CD4-positive, CD25-positive, alpha-beta regulatory T cell (primary cell): Measurements from ENCODE around the gene SMIM3. TPM values are rescaled to one million over a fixed set of nuclear protein-coding genes. Genes with fewer than 3 reads are reported as not detected.
A peak's percentile ranks its signal among the peaks of the same experiment; 100 is the strongest.
"Not testable (repeated sequence)": the region's sequence is repeated elsewhere in the genome, so short reads cannot be mapped to it uniquely, and the experiment has no call there.

ENCODE experiments used
- ATAC-seq, 2 donors: fragments of 150-1000 bp; cut with Tn5 transposase; one replicate each; pipeline ENCODE4 v1.10.0; 2021; ENCODE audit warnings: low read depth in 2 of 2, moderate number of reproducible peaks in 2 of 2, moderate library complexity in 1 of 2
- DNase-seq, 3 donors: peaks; one replicate each; pipeline versions ENCODE4 v3.0.0 to v3.0.0-alpha.2; 2012 to 2022; ENCODE audit warnings: mixed read lengths in 1 of 3
- H3K27ac ChIP-seq: one replicate; pipeline ENCODE4 v1.7.0; 2013; ENCODE audit warnings: mild to moderate bottlenecking, low read length; ENCODE audit not compliant: insufficient read depth, poor library complexity, severe bottlenecking
- H3K27me3 ChIP-seq: one replicate; pipeline ENCODE4 v1.7.0; 2013; ENCODE audit warnings: low read length; ENCODE audit not compliant: control insufficient read depth, insufficient read depth
- H3K36me3 ChIP-seq: one replicate; pipeline ENCODE4 v1.7.0; 2013; ENCODE audit warnings: mild to moderate bottlenecking, low read length, moderate library complexity; ENCODE audit not compliant: control insufficient read depth, insufficient read depth
- H3K4me1 ChIP-seq: 2 replicates; pipeline ENCODE4 v1.7.0; 2013; ENCODE audit warnings: mild to moderate bottlenecking, low read length; ENCODE audit not compliant: insufficient read depth, control insufficient read depth, poor library complexity, severe bottlenecking
- H3K4me3 ChIP-seq: one replicate; pipeline ENCODE4 v1.7.0; 2013; ENCODE audit warnings: low read depth, mild to moderate bottlenecking, low read length, moderate library complexity
- H3K9me3 ChIP-seq, 2 experiments: 1 replicate in 1 of 2; 2 replicates in 1 of 2; pipeline ENCODE4 v1.7.0; 2013; ENCODE audit warnings: low read length in 2 of 2, mild to moderate bottlenecking in 1 of 2, moderate library complexity in 1 of 2; ENCODE audit not compliant: control insufficient read depth in 2 of 2
- H3K27ac Mint-ChIP-seq, 3 donors: one replicate each; pipeline ENCODE4 v1.8.0; 2020 to 2022; ENCODE audit warnings: mild to moderate bottlenecking in 3 of 3, mixed read lengths in 3 of 3, moderate library complexity in 2 of 3
- H3K27me3 Mint-ChIP-seq: one replicate; pipeline ENCODE4 v1.8.0; 2022; ENCODE audit warnings: mild to moderate bottlenecking, mixed read lengths
- H3K36me3 Mint-ChIP-seq: one replicate; pipeline ENCODE4 v1.8.0; 2020; ENCODE audit warnings: mixed read lengths
- H3K4me1 Mint-ChIP-seq, 4 donors: one replicate each; pipeline ENCODE4 v1.8.0; 2020 to 2022; ENCODE audit warnings: mixed read lengths in 4 of 4, mild to moderate bottlenecking in 1 of 4
- H3K4me3 Mint-ChIP-seq, 4 donors: one replicate each; pipeline ENCODE4 v1.8.0; 2020 to 2022; ENCODE audit warnings: mild to moderate bottlenecking in 4 of 4, mixed read lengths in 4 of 4, moderate library complexity in 3 of 4
- H3K9me3 Mint-ChIP-seq, 7 donors: one replicate each; pipeline ENCODE4 v1.8.0; 2020 to 2022; ENCODE audit warnings: mixed read lengths in 7 of 7, mild to moderate bottlenecking in 3 of 7, moderate library complexity in 2 of 7
- polyA plus RNA-seq, 4 donors: library from polyadenylated mRNA; unstranded; fragments of 300-500 nt; fragmentation: Illumina TruSeq; gene quantifications; one replicate each; pipeline ENCODE4 v1.2.3, GENCODE V29; 2021
- total RNA-seq: library from RNA; stranded (reverse); gene quantifications from one replicate; pipeline ENCODE4 v1.2.3, GENCODE V29; 2022

SMIM3 gene
- total and polyA plus RNA-seq, 5 donors from 2014 or later = 3.7 to 12.2 (median 5.5) TPM

DNA sequence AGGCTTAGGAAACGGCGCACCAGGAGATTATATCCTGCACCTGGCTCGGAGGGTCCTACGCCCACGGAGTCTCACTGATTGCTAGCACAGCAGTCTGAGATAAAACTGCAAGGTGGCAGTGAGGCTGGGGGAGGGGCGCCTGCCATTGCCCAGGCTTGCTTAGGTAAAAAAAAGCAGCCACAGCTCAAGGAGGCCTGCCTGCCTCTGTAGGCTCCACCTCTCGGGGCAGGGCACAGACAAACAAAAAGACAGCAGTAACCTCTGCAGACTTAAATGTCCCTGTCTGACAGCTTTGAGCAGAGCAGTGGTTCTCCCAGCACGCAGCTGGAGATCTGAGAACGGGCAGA lies 35.4 kb upstream of the SMIM3 start:
- not testable (repeated sequence) for H3K27me3 ChIP-seq, H3K4me1 ChIP-seq, H3K9me3 ChIP-seq, H3K27me3 Mint-ChIP-seq, H3K27ac ChIP-seq, ATAC-seq, H3K9me3 Mint-ChIP-seq, H3K4me3 ChIP-seq
- peaks cover 40% of the 10 kb centered on the region for H3K36me3 Mint-ChIP-seq
- peak in 1 of 3 donors; percentile 29 for DNase-seq
- H3K4me3 Mint-ChIP-seq = peak overlapping the region in 1 of 4 donors; percentile 62
- peaks cover 14% of the 10 kb centered on the region for H3K36me3 ChIP-seq
- peak overlapping the region in 1 of 3 donors; percentile 81 for H3K27ac Mint-ChIP-seq
- peaks cover 17 to 64% (median 46%) of the 10 kb centered on the region in 4 donors for H3K4me1 Mint-ChIP-seq

DNA sequence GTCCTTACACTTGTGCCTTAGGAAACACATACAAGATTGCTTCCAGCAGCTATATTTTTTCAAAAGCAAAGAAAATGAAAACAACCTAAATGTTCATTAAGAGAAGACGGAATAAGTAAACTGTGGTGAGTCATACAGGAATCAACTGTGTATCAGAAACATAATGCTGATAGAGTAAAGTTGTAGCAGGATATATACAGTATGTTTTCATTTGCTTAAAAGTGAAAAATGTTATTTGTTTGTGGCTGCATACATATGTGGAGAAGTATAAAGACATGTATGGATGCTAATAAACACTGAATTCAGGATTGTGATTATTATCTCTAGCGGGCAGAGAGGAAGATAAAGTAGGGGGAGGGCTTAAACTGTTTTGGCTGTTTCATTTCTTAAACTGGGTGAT lies 28.1 kb upstream of the SMIM3 start:
- Histone ChIP-seq H3K36me3 (peaks cover 54% of the 10 kb centered on the region), H3K4me1 (peaks cover 5% of the 10 kb centered on the region), H3K9me3 (no peaks in the 10 kb centered on the region), H3K27ac (no peak overlapping the region), H3K4me3 (no peak overlapping the region), H3K27me3 (no peaks in the 10 kb centered on the region)
- peak in 1 of 2 donors; percentile 28 for ATAC-seq
- Mint-ChIP-seq H3K9me3 (peaks cover 0 to 3% (median 0%) of the 10 kb centered on the region in 7 donors), H3K4me3 (no peak overlapping the region), H3K36me3 (peaks cover 48% of the 10 kb centered on the region), H3K4me1 (peaks cover 21 to 57% (median 44%) of the 10 kb centered on the region in 4 donors), H3K27ac (peak overlapping the region in 2 of 3 donors; percentile 29 to 87), H3K27me3 (no peaks in the 10 kb centered on the region)
- DNase-seq = no peak

DNA sequence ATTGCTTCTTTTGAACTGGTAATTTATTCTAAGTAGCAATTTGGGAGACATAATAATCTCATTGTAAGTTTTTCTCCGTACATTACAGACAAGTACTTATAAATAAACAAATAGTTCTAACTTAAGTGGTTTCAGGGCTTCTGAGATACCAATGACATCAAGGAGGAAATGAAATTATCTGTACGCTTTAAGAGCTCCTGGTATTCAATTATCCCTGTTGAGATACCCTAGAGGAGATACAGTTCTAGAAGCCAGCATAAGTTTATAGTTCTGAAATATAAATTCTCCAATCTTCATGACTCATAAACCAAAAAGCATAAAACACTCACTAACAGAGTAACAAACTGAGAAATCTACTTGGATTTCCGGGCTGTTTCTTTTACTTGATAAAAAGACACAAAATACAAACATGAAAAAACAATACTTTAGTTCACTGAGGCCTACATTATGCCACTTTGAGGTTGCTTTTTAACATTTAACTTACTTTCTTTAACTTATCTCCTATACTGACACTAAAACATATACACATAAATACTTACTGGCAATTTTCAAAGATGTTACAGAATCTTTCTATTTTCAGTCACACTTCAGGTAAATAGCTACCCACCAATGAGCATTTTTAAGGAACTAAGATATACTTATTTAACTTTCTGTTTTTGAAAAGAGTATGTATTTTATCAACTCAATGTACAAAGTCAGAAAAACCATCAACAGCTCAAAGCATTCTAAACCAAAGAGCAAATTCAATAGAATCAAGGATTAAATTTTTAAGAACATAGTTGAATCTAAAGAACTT lies 27.3 kb upstream of the SMIM3 start:
- Mint-ChIP-seq H3K27me3 (no peaks in the 10 kb centered on the region), H3K27ac (no peak overlapping the region), H3K36me3 (peaks cover 47% of the 10 kb centered on the region), H3K4me1 (peaks cover 24 to 59% (median 47%) of the 10 kb centered on the region in 4 donors), H3K4me3 (no peak overlapping the region), H3K9me3 (peaks cover 0 to 3% (median 0%) of the 10 kb centered on the region in 7 donors)
- H3K9me3 ChIP-seq = no peaks in the 10 kb centered on the region
- H3K27ac ChIP-seq = no peak overlapping the region
- ATAC-seq = no peak
- no peak for DNase-seq
- H3K4me3 ChIP-seq = no peak overlapping the region
- H3K4me1 ChIP-seq = peaks cover 5% of the 10 kb centered on the region
- peaks cover 55% of the 10 kb centered on the region for H3K36me3 ChIP-seq
- no peaks in the 10 kb centered on the region for H3K27me3 ChIP-seq

DNA sequence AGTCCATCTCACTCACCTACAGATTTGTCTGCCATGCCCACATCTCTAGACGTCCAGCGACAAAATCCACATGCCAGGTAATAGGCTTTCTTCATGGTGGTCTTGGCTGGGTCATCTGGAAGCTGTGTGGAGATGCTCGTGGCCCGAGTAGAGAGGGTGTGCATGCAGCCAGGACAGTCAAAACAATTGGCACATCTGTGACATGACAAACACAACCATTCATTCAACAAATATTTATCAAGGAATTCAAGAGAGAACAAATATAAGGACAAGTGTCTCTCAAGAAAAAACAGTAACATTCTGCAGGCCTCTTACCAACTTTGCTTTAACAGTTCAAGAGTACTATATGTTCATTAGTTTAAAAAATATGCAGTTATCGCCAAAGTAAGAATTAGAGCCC lies 25.1 kb upstream of the SMIM3 start:
- Mint-ChIP-seq H3K4me3 (peak overlapping the region in 2 of 4 donors; percentile 51 to 64), H3K9me3 (peaks cover 0 to 3% (median 0%) of the 10 kb centered on the region in 7 donors), H3K4me1 (peaks cover 24 to 61% (median 51%) of the 10 kb centered on the region in 4 donors), H3K27ac (no peak overlapping the region), H3K27me3 (no peaks in the 10 kb centered on the region), H3K36me3 (peaks cover 50% of the 10 kb centered on the region)
- H3K36me3 ChIP-seq = peaks cover 55% of the 10 kb centered on the region
- H3K27ac ChIP-seq = no peak overlapping the region
- ATAC-seq (no peak), DNase-seq (no peak)
- H3K4me1 ChIP-seq = peaks cover 21% of the 10 kb centered on the region
- no peaks in the 10 kb centered on the region for H3K9me3 ChIP-seq
- H3K4me3 ChIP-seq = no peak overlapping the region
- no peaks in the 10 kb centered on the region for H3K27me3 ChIP-seq

DNA sequence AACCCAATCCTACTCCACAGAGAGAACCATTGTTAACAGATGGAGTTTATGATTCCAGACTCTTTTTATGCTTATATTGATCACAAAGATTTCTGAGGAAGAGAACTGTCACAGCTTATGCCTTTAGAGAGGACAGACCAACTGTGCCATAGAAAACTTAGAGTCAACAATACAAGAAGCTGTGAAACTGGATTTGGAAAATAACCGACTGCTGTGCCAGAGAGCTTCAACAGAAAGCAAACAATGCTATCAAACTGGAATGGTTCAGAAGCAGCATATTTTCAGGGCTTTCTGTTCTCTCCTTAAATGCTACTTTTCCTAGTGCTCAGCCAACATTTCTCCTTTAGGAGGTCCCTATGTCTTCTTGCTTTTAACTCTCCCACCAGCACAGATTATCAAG lies 24.7 kb upstream of the SMIM3 start:
- H3K4me1 ChIP-seq = peaks cover 21% of the 10 kb centered on the region
- Mint-ChIP-seq H3K27ac (peak overlapping the region in 1 of 3 donors; percentile 43), H3K9me3 (peaks cover 0 to 3% (median 0%) of the 10 kb centered on the region in 7 donors), H3K27me3 (no peaks in the 10 kb centered on the region), H3K4me1 (peaks cover 24 to 60% (median 51%) of the 10 kb centered on the region in 4 donors), H3K36me3 (peaks cover 49% of the 10 kb centered on the region), H3K4me3 (peak overlapping the region in 1 of 4 donors; percentile 51)
- DNase-seq (no peak), ATAC-seq (no peak)
- H3K9me3 ChIP-seq = no peaks in the 10 kb centered on the region
- H3K27me3 ChIP-seq = no peaks in the 10 kb centered on the region
- H3K36me3 ChIP-seq = peaks cover 55% of the 10 kb centered on the region
- no peak overlapping the region for H3K27ac ChIP-seq
- H3K4me3 ChIP-seq = no peak overlapping the region

DNA sequence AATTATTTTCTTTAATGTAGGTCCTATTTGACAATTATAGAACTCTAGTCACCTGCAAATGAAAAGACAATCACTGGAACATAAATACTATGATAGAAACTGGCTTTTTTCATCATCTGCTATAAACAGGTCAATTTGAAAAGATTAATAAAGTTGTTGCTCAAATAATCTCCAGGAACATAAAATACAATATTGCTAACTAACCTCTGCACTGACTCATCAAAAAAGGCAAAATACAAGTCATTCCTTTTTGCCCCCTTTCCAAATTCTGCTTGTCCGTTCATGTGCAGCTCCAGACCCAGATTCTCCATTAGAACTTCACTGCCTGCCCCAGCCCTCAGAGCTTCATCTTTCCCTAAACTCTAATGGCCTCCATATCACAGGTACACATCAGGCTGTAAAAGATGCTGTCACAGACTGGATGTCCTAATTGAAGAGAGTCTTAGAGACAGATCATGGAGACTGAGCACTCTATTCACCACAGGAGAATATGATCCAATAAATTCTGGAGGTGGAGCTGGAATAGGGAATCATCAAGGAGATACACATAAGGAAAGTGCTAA lies 21.4 kb upstream of the SMIM3 start:
- Mint-ChIP-seq H3K27ac (peak overlapping the region in 2 of 3 donors; percentile 0 to 67), H3K36me3 (peaks cover 32% of the 10 kb centered on the region), H3K4me1 (peaks cover 10 to 38% (median 31%) of the 10 kb centered on the region in 4 donors), H3K4me3 (peak overlapping the region in 3 of 4 donors; percentile 22 to 31 (median 26)), H3K27me3 (no peaks in the 10 kb centered on the region), H3K9me3 (no peaks in the 10 kb centered on the region)
- DNase-seq (no peak), ATAC-seq (no peak)
- peaks cover 2% of the 10 kb centered on the region for H3K27me3 ChIP-seq
- H3K27ac ChIP-seq = peak overlapping the region; percentile 98
- H3K4me3 ChIP-seq = peak overlapping the region; percentile 92
- H3K9me3 ChIP-seq = no peaks in the 10 kb centered on the region
- H3K36me3 ChIP-seq = peaks cover 33% of the 10 kb centered on the region
- H3K4me1 ChIP-seq = peaks cover 21% of the 10 kb centered on the region

DNA sequence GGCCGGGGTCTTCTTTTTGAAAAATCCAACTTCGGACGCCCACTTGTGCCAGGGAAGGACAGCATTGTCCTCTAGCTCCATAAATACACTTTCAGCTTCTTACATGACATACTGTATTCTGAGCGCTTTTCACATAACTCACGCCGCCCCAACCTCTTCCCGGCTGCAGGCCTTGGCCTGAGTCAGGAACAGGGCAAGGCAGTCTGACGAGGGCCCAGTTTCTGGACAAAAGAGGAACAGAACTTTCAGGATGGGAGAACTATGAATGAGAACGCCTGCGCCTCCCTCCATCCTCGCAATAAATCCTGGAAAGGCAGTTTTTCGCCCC lies 20.4 kb upstream of the SMIM3 start:
- Mint-ChIP-seq H3K36me3 (peaks cover 29% of the 10 kb centered on the region), H3K9me3 (no peaks in the 10 kb centered on the region), H3K27ac (no peak overlapping the region), H3K4me1 (peaks cover 10 to 34% (median 31%) of the 10 kb centered on the region in 4 donors), H3K27me3 (no peaks in the 10 kb centered on the region), H3K4me3 (no peak overlapping the region)
- Histone ChIP-seq H3K4me1 (peaks cover 21% of the 10 kb centered on the region), H3K27ac (peak overlapping the region; percentile 98), H3K4me3 (peak overlapping the region; percentile 92), H3K27me3 (peaks cover 2% of the 10 kb centered on the region), H3K9me3 (no peaks in the 10 kb centered on the region), H3K36me3 (peaks cover 24% of the 10 kb centered on the region)
- DNase-seq = no peak
- ATAC-seq = peak in 1 of 2 donors; percentile 1
